Fibroblast of the aortic adventitia (primary cell): Measurements from ENCODE around the gene ADAMTS14. TPM values are rescaled to one million over a fixed set of nuclear protein-coding genes. Genes with fewer than 3 reads are reported as not detected.

ENCODE experiments used
- DNase-seq: peaks from one replicate; pipeline ENCODE4 v3.0.0-alpha.2; 2010; ENCODE audit warnings: low read depth
- H3K4me3 ChIP-seq: 2 replicates; pipeline ENCODE4 v1.5.1; 2011; ENCODE audit warnings: low read depth, mild to moderate bottlenecking, control low read depth, low read length, moderate library complexity
- total RNA-seq: library from RNA; depleted of rRNA; stranded (reverse); fragments of >200 nt; gene quantifications from 2 replicates; pipeline ENCODE4 v1.2.3, GENCODE V29; 2012; ENCODE audit warnings: low replicate concordance
- TF ChIP-seq, protein P1 (sequence below): IDR thresholded peaks from 2 replicates; pipeline ENCODE4 v1.5.1; 2011; ENCODE audit warnings: mild to moderate bottlenecking, low read length, control low read depth, inconsistent platforms; ENCODE audit not compliant: insufficient read depth

Gene ADAMTS14
- total RNA-seq, 1 donor = 5.3 TPM

DNA sequence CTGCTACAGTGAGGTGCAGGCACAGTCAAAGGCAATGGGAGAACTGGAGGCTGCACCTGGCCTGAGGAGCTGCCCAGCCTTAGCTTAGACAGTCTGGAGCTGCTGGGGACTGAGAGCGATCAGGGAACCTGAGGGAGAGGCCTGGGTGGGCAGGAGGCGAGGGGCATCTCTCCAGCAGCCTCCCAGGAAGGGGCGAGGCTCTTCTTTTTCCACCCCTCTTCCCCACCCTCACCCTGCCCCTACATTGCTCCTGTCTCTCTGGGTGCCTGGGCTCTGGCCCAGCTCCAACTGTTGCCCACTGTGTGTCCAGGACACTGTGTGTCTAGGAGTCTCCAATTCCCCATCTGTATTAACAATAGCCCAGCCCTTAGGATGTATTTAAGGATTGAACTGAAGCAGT lies 76.0 kb downstream of the ADAMTS14 start:
- DNase-seq = no peak
- H3K4me3 ChIP-seq = no peak overlapping the region
- TF ChIP-seq, protein P1, sequence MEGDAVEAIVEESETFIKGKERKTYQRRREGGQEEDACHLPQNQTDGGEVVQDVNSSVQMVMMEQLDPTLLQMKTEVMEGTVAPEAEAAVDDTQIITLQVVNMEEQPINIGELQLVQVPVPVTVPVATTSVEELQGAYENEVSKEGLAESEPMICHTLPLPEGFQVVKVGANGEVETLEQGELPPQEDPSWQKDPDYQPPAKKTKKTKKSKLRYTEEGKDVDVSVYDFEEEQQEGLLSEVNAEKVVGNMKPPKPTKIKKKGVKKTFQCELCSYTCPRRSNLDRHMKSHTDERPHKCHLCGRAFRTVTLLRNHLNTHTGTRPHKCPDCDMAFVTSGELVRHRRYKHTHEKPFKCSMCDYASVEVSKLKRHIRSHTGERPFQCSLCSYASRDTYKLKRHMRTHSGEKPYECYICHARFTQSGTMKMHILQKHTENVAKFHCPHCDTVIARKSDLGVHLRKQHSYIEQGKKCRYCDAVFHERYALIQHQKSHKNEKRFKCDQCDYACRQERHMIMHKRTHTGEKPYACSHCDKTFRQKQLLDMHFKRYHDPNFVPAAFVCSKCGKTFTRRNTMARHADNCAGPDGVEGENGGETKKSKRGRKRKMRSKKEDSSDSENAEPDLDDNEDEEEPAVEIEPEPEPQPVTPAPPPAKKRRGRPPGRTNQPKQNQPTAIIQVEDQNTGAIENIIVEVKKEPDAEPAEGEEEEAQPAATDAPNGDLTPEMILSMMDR = no peak

- TF ChIP-seq, protein P1 = no peak
- no peak for DNase-seq
- no peak overlapping the region for H3K4me3 ChIP-seq
These were observed 76.7 kb downstream of the ADAMTS14 start for GRCh38 chr10:70748801-70749573.

GRCh38 chr10:70749756-70750155 lies 77.5 kb downstream of the ADAMTS14 start:
- H3K4me3 ChIP-seq = no peak overlapping the region
- DNase-seq = no peak
- TF ChIP-seq, protein P1 = no peak

DNA sequence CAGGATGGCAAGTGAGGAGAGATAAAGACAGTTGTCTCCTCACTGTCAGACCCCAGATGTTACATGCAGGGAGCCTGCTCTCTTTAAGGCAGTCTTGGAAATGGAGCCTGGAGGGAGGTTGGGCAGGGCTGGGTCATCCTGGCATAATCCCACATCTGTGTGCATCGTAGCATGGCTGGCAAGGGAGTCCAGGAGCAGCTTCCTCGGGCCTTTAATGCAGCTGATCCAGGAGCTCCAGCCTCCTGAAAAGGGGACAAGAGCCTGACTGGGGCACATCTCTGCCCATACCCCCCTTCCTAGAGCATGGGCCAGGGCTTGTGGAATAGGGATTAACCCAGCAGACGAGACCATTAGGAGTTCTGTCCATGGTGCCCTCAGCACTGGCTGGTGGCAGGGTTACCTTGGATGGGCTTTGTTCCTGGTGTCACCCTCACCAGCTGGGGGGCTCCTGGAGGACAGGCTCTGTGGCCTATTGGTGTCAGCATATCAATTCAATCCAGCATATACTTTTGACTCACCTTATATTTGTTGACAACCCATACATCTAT lies 77.9 kb downstream of the ADAMTS14 start:
- no peak for DNase-seq
- TF ChIP-seq, protein P1 = no peak
- no peak overlapping the region for H3K4me3 ChIP-seq

- H3K4me3 ChIP-seq = no peak overlapping the region
- DNase-seq = no peak
- TF ChIP-seq, protein P1 = no peak
These were observed 79.0 kb downstream of the ADAMTS14 start for GRCh38 chr10:70751356-70751755.

DNA sequence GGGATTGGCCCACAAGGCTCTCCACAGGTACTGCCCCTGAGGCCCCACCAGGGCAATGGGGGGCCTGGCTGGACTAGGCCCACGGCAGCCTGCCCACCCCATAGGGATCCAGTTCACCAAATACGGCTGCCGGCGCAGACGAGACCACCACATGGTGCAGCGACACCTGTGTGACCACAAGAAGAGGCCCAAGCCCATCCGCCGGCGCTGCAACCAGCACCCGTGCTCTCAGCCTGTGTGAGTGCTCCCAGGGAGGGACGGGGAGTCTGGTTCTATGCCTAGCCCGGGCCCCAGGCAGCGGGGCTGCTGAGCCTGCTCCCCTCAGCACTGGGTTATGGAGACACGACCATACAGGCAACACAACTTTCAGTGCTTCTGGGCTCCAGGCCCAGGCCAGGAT lies 79.7 kb downstream of the ADAMTS14 start:
- H3K4me3 ChIP-seq = no peak overlapping the region
- DNase-seq = no peak
- TF ChIP-seq, protein P1 = no peak
